Right lung (tissue), 5 donors: ENCODE measurements around the gene SNAPC4. TPM values are rescaled to one million over a fixed set of nuclear protein-coding genes. Genes with fewer than 3 reads are reported as not detected.

Source experiments
- DNase-seq, 2 donors: peaks; one replicate each; pipeline ENCODE4 v3.0.0-alpha.2; 2013
- polyA plus RNA-seq, 5 donors: library from polyadenylated mRNA; unstranded; fragments of 120-200 nt; gene quantifications; one replicate each; pipeline versions ENCODE4 v1.2.1 to v1.2.3, GENCODE V29; 2013; ENCODE audit warnings: inconsistent platforms in 1 of 5, low replicate concordance in 1 of 5; ENCODE audit not compliant: insufficient read length in 5 of 5, insufficient read depth in 1 of 5

SNAPC4 gene
- polyA plus RNA-seq, 5 donors: 9.7 to 12.9 (median 11.6) TPM

DNA sequence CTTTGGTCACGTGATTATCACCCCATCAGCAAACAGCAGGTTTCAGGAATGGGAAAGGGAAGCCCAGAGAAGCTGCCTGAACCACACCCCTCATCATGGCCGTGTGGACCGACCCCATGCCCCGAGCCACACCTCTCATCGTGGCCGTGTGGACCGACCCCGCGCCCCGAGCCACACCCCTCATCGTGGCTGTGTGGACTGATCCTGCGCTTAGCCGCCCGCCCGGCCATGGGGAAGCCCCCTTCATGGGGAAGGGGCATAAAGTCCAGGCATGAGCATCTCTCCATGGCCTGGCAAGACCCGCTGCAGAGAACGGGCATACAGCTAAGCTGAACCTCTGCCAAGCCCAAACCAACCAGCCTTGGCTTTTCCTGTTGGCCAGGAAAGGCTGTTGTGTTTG is 6.4 kb downstream of the SNAPC4 start:
- no peak for DNase-seq

DNA sequence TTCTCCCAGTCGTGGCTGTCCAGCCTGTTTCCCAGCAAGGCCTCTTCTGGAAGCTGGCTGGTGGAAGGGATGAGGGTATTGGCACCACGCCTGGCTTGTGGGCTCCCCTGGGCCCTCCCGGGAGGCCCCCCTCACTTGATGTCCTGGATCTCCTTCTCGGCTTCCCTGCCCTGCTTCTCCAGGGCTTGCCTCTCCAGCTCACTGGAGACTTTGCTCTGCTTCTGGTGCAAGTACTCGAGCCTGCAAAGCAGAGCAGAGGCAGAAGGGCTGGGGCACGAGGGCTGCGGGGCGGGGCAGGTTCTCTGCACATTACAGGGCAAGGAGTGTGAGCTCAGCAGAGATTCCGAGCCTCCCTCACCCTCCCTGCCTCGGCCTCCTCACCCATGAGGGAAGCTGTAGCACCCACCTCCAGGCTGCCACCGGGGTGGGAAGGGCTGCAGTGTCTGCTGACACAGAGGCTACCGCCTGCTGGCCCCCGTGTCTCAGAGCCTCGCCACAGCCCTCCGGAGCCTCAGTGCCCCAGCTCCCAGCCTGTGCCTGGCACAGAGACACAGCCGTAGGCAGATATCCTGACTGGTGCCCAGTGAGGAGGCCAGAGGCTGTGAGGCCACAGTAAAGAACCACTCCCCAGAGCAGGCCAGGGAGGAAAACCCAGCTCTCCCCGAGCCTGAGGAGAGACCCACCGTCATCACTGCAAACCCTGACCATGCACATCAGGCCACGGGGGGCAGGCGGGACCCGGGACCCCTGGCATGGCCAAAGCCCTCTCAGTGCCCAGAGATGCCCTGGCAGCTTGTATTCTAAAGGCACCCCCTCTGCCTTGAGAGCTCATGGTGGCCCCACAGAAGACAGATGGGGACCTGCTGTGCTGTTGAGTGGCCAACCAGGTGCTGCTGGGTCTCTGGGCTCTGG is 7.2 kb downstream of the SNAPC4 start:
- DNase-seq: no peak

DNA sequence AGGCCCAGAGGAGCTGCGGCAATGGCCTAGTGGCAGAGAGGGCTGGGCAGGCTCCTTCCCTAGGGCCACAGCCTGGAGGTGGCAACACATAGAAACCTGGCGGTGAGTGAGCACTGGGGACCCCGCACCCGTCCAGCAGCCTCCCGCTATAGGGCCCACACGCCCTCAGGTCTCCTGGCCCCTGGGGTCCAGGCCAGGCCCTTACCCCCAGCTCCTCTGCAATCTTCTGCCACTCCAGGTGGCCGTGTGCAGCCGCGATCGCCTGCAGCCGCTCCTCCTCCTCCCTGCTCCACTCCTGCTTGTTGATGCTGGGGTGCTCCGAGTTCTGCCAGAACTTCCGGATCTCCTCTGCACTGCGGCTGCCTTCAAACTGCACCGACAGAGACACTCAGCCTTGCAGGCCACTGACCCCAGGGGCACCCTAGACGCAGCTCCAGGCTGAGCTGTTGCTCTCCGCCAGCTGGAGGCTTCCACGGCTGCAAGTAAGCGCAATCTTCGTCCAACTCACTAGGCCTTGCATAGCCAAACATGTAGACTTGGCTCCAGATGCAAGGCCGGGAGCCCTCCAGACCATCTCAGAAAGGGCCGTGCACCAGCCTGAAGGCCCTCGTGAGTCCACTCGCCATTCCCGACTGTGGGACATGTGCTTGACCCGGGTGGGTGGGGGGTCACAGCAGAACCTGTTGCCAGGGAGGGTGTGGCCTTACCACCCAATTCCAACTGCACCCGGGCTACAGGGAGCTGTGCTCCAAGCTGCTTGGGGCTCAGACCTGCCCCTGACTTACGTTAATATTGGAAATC is 8.0 kb downstream of the SNAPC4 start:
- DNase-seq: no peak

DNA sequence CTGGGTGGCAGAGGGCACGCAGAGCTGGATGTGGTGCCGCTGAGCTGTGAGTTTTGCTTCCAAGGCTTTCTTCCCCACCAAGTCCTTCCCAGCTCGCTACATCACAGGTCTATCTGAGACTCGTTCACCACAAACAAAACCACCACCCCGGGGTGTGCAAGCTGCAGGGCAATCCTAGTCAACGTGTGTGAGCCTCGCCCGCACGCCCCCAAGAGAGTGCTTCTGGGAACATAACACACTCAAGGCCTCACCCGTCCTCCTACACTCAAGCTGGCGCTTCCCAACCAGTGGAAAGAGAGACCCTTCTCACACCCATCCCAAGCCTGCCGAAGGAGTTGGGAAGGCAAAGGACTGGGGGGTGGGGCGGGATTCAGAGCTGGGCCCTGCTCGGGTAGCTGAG is 10.6 kb downstream of the SNAPC4 start:
- DNase-seq: no peak

DNA sequence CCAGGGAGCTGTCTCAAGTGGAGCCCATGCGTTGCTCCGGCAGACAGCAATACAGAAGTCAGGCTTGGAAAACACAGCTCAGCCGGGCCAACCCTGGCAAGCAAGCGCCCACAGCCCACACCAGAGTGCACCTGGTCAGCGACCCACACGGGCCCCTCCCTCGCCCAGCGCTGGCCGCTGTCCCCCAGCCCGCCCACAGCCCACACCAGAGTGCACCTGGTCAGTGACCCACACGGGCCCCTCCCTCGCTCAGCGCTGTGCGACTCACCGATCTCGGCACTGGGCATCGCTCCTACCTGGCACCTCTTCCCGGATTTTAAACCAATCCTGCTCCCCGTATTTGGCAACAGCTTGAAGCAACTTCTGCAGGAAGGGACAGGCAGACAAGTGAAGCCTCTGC is 12.8 kb downstream of the SNAPC4 start:
- no peak for DNase-seq

DNA sequence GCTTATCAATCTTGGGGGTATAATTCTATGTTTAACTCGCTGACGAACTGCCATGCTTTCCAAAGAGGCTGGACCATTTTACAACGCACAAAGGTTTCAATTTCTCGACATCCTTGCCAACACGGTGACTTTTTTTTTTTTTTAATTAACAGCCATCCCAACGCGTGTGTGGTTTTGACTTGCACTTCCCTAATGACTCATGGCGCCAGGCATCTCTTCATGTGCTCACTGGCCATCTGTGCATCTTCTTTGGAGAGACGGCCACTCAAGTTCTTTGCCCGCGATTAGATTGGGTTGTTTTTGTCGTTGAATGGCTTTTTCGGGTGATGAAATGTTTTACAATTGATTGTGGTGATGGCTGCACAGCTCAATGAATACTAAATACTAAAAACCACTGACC is 14.0 kb downstream of the SNAPC4 start:
- DNase-seq: no peak

DNA sequence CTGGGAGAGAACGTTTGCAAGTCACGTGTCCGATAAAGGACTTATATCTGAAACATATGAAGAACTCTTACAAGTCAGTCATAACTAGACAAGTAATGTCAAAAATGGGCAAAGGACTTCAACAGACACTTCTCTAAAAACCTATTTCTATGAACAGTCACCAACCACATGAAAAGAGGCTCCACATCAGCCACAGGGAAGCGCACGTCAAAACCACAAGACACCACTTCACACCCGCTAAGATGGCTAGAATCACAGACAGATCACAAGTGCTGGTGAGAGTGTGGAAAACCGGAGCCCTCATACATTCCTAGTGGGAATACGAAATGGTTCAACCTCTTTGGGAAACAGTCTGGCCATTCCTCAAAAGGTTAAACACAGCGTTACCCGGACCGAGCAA is 15.0 kb downstream of the SNAPC4 start:
- DNase-seq: no peak

DNA sequence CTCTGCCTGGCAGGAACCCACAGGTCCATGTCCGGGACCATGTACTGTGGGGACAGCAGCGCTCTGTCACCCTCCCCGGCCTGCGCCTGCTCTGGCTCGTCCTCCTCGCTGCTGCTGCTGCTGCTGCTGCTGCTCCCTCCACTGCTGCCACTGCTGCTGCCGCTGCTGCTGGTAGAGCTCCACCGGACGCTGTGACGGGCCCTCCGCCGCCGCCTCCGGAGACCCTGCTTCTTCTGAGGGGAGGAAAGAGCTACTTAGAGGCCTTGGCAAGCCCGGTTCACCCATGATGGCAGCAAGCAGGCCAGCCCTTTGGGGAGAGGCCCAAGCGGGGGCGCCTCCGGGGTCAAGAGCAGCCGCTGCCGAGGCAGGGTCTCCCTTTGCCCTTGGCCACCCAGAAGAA is 16.5 kb downstream of the SNAPC4 start:
- DNase-seq: no peak

DNA sequence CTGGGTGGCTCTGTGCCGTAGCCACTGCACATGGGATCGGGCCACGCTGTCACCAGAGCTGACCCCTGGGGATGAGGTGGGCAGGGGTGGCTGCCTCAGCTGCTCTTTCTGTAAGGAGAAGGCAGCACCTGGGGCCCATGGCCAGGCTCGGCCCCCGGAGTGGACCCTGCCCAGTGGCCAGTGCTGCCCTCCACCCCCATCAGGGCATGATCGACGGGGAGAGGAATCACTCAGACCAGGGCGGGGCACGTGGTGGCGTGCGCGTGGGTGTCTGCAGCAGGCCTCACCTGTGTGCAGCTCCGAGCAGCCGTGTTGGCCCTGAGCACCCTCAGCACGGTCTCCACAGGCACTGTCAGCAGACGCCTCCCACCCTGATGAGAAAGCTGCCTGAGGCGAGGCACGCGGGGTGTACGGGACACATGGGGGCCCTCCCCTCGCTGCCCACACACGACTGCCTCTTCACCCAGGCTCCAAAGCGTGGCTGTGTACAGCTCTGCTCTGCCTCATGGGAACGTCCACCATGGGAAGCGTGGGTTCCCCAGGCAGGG is 17.9 kb downstream of the SNAPC4 start:
- DNase-seq: no peak

DNA sequence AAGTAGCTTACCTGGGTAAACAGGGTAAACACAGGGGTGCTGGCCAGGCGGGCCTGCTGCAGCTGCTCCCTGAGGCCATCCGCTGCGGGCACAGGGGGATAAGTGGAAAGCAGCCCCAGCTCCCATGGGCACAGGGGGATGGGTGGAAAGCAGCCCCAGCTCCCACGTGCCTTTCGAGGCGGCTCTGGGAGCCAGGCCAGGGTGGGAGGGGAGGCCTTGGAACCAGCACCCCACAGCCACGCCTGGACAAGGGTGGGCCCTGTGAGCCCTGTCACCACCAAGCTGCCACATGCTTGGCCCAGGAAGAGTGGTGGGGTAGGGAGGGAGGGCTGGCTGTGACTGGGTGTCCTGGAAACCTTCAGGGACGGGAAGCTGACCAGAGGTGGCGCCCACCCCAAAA is 18.7 kb downstream of the SNAPC4 start:
- no peak for DNase-seq

DNA sequence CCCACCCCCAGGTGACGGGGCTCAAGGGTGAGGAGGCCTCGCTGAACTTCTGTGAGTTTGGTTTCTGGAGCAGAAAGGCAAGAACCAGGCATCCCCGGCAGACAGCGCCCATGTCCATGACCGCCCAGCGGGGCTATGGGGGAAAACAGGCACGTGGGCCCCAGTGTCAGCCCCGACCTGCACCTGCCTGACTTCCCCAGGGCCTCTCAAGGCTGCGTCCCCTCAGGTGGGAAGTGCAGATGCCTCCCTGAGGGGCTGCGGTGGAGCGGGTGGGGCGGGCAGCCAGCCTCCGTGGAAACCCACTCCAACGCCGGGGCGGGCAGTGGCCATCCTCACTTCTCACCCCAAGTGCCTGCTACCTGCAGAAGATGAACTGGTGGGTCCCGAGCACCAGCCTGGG is 19.6 kb downstream of the SNAPC4 start:
- no peak for DNase-seq

DNA sequence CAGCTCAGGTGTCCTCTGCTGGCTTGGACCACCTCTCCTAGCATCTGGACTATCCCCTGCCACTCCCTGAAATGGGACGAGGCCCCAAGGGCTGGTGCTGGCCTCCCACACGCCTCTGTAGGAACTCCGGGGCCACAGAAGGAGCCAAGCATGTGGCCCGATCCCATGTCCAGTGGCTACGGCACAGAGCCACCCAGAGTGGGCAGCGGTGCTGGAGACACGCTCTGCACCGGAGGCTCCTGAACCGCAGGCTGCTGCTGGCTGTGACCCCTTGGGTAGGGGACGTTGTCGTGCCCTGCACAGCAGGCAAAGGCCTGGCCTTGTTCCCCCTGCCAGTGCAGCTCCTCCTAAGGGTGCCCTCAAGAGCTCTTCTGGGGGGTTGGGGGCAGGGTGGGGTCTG is 20.1 kb downstream of the SNAPC4 start:
- no peak for DNase-seq

DNA sequence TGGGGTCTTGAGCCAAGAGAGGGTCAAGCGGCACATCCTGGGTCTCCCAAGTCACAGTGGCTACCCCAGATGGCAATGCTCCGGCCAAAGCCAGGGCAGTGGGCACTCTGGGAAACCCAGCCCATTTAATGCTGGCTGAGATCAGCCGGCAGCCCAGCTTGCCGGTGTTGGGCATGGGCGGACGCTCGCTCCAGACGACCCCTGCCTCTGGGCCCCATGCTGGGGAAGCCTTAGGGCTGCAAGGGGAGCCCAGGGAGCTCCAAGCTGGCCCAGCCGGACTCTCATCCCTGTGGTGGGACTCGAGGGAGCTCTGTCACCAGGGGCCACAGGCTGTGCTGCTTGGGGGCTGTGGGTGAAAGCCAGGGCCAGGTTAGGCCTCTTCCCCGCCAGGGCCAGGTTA is 20.6 kb downstream of the SNAPC4 start:
- DNase-seq: no peak

DNA sequence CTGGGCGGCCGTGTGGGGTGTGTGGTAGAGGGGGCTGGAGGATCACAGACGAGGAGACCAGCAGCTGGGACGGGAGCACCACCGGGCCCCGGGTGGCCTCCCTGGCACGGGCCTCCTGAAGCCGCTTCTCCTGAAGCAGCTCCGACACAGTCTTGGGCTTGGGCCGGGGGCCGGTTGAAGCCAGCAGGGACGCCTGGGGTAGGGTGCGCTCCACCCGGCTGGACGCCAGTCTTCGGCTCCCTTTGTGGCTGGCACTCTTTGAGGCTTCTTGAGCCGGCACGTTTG is 21.0 kb downstream of the SNAPC4 start:
- DNase-seq: no peak

DNA sequence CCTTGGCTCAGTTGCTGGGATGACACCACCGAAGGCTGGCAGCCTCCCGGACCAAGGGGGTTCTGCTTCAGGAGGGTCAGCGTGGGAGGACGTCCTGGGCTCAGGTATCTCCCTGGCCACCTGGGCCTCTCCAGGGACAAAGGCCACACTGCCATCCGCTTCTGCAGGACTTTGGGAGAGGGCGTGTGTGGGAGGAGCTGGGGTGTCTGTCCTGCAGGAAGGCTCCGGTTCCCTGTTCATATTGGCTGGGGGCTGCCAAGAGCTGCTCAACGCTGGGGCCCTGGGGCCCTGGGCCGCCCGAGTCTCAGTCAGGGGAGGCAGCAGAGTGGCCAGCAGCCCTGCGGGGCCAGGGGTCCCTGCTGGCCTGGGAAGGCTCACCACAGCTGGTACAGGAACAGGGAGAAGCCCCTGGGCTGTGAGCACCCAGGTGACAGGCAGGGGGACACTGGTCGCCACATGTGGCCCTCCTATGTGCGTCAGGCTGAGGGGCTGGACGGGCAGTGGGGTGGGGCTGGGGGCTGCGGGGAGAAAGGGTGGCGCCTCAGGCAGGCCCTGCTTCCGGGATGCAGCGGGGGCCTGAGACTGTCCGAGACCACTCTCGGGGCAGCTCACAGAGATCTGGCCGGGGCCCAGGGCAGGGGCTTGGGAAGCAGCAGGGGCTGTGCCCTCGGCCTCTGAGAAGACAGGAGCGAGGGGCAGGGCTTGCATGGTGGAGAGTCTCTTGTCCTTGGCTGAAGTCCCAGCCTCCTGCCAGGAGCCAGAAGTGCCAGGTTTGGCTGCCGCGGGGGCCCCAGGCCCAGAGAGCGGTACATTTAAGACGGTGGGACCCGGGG is 21.6 kb downstream of the SNAPC4 start:
- no peak for DNase-seq

DNA sequence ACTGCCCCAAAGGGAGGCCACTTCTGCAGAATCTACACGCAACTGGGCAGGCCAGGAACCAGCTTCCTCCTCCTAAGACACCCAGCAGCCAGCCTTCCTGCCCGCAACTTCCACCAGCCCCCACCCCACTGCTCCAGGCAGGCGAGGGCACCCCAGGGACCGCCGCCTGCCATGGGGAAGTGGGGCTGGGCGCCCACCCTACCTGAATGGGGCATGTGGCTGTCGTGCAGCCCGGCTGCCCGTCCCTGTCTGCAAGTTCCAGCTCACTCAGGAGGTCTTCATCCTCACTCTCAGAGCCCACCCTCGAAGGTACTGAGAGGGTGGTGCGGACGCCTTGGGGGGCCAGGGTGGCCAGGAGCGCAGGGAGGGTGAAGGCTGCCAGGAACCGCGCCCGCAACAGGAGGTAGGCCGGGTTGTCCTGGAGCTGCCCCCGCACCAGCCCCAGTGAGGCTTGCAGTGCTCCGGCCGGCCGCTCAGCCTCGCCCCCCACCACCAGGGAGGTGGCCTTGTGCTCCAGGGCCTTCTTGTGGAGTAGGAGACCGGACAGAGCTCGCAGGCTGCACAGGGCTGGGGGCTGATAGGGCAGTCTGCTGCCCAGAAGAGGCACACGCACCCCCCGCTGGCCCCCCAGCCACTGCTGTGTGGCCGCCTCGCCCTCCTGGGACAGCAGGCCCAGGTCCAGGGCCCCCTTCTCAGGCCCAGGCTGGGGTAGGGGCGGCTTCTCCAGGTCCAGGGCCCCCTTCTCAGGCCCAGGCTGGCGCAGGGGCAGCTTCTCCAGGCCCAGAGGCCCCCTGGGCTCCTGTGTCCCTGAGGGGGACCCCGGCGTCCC is 22.4 kb downstream of the SNAPC4 start:
- no peak for DNase-seq

DNA sequence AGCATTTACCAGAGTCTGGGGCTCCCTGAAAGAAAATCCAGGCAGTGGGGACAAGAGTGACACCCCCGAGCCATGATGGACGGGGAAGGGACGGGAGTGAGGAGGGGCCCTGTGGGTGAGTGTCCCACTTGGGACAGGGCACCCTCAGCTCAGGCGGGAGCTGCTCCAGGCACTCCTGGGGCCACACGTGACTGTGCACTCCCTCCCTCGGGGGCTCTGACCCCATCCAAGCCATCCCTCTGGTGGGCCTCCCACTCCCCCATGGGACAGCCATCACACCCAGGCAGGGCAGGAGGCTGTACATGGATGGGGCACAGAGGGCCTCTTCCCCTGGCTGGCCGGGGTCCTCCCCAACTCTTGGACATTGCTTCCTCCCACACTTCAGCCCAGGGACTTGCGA is 23.5 kb downstream of the SNAPC4 start:
- DNase-seq: no peak

DNA sequence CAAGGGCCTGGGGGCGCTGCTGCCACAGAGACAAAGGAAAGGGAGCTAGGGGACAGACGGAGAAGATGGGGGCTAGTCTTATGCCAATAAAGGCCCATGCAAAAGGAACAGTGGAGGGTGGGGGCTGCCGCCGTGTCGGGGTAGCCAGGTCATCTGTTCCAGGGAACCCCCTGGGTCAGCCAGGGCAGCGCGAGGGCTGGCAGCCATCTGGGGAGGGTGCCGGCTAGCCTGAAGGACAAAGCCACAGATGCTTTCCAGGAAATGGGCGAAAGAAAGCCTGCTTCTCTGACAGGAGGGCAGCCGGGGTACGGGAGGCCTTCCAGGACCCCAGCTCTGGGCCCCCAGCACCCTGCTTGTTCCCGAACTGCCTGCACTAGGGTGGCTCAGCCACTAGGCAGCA is 24.9 kb downstream of the SNAPC4 start:
- DNase-seq: no peak

DNA sequence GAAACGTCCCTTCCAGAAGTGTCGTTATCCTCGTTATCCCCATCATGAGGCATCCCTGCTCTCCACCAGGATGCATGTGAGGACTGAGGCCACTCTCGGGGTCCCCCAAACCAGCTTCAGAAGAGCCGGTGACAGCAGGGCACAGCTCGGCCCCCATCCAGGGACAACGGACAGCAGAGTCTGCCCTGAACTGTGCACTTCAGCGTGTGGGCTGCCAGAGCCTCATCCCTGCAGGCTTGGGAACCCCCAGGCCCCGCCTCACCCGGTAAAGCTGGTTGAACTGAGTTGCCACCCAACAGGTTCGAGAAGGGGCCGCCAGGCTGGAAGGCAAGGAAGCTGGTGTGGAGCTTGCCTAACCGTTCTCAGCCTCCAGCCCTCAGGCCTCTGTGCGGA is 25.8 kb downstream of the SNAPC4 start:
- DNase-seq: no peak

DNA sequence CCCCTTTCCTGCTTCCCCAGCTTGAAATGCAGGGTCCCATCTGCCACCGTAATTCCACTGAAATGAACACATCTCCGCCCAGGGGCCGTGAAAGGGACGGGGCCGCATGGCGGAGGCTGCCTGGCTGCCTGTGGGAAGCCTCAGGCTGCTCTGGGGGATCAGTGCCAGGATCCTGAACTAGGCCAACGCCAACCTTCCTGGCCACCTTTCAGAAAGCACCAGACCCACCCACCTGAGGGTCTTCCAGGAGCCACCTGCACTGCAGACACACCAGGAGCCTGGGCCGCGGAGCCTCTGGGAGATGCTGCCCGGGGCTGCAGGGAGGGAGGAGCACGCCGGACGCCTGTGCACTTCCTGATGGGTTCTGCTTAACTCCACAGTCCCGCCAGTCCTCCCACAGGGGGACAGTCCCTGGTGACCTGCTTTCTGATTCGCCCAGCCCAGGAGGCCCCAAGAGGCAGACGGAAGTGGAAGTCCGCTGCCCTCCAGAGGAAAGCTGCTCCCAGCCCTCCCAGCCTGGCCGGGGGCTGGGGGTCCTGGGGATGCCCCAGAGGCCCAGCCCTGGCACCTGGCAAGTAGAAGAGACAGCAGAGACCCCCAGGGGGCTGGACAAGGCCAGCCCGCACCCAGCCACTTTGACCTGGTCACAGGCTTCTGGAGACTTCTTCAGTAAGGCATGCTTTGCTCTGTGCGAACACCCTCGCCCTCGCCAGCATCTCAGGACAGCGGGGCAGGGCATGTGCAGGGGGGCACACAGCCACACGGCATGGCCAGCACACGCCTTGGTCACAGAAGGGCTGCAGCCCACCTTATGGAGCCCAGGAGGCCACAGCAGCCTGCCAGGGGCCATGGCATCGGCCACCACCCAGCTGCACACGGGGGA is 26.4 kb downstream of the SNAPC4 start, which contains the start of gene CARD9:
TSS of gene CARD9 (minus strand) at position 370 of the 883 bp plus-strand sequence. CDS start 1,591 bp downstream, outside the sequence.
- DNase-seq: no peak
